DLD1 (cell line): ENCODE results near the gene ZNF583.

ENCODE experiments used
- in situ Hi-C: cut with HindIII; loops from 2 replicates; pipeline ENCODE4 v1.10.0; 2017; ENCODE audit warnings: low sequenced_read_pairs

Gene ZNF583

DNA sequence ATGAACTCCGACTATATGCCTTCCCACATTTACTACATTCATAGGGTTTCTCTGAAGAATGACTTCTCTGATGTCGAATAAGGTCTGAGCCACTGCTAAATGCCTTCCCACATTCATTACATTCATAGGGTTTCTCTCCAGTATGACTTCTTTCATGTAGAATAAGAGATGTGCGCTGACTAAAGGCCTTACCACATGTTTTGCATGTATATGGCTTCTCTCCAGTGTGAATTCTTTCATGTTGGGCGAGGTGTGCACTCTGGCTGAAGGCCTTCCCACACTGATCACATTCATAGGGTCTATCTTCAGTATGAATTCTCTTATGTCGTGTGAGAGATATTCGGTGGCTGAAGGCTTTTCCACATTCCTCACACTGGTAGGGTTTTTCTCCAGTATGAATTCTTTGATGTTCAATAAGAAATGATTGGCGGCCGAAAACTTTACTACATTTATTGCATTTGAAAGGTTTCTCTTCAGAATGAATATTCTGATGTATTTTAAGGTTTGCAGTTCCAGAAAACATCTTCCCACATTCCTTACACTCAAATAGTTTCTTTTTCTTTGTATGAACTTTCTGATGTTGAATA lies 37.2 kb downstream of the ZNF583 start:
- in situ Hi-C loops = no loop called here

DNA sequence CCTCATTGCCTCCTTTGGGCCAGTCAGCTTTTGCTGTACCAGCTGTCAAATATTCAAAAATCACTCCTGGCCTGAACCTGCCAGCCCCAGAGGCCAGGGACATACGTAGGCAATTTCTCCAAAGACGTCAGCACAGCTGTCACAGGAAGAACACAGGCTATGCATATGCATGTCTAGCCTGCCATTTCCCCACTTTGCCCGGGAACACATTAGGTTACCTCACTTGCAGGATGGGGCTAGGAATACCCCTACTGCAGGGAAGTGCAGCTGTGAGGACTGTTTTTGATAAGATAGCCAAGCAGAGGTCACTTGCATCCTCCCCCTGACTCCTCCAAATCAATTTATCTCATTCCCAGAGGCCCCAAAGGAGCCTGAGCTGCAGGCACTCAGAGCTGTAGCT lies 70.2 kb downstream of the ZNF583 start:
- in situ Hi-C loops = no loop called here

DNA sequence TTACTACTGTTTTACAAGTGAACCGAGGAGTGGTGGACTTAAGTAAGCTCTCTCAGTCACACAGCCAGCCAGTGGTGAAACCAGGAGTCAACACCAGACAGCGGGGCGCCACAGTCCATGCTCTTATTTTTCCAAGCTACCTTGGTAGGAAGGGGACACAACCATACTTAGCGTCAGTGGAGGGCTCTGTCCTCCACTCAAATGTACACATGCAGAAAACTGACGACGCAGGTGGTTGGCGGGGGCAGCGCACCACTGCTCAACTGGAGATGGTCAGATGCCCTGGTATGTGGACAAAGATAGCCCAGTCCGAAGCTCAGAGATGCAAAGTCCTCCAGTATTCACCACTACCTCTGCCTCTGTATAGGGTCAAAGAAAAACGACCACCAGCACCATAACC lies 72.0 kb downstream of the ZNF583 start:
- in situ Hi-C loops = no loop called here
